CD4-positive, alpha-beta memory T cell (primary cell): ENCODE results near the gene IFI16. TPM values are rescaled to one million over a fixed set of nuclear protein-coding genes. Genes with fewer than 3 reads are reported as not detected.
"Not testable (repeated sequence)": the region's sequence is repeated elsewhere in the genome, so short reads cannot be mapped to it uniquely, and the experiment has no call there.

ENCODE experiments used
- CTCF ChIA-PET: fragments of 350-600 bp; sonication (Branson Sonifier 250); formaldehyde crosslinking; loops from one replicate; lab custom pipeline; 2021; ENCODE audit warnings: inconsistent platforms; ENCODE audit not compliant: partially characterized antibody; lab: Charles Lee
- POLR2A ChIA-PET: fragments of 350-600 bp; sonication (Branson Sonifier 250); formaldehyde crosslinking; loops from one replicate; lab custom pipeline; 2021; ENCODE audit not compliant: partially characterized antibody; lab: Charles Lee
- DNase-seq, 5 donors: peaks; one replicate each; pipeline versions ENCODE4 v3.0.0 to v3.0.0-alpha.2; 2020 to 2022; ENCODE audit warnings: mixed read lengths in 1 of 5
- H3K27ac ChIP-seq: one replicate; pipeline ENCODE4 v1.7.0; 2013; ENCODE audit warnings: low read depth, low read length
- H3K27me3 ChIP-seq: 2 replicates; pipeline ENCODE4 v1.7.0; 2013; ENCODE audit warnings: mild to moderate bottlenecking, low read length, moderate library complexity; ENCODE audit not compliant: insufficient read depth
- H3K36me3 ChIP-seq: 2 replicates; pipeline ENCODE4 v1.7.0; 2013; ENCODE audit warnings: mild to moderate bottlenecking, low read length, moderate library complexity; ENCODE audit not compliant: insufficient read depth
- H3K4me1 ChIP-seq: 2 replicates; pipeline ENCODE4 v1.7.0; 2013; ENCODE audit warnings: mild to moderate bottlenecking, low read length, moderate library complexity; ENCODE audit not compliant: insufficient read depth
- H3K4me3 ChIP-seq, 2 donors: one replicate each; pipeline ENCODE4 v1.7.0; 2013; ENCODE audit warnings: low read length in 2 of 2, mild to moderate bottlenecking in 1 of 2
- H3K9me3 ChIP-seq, 2 donors: one replicate each; pipeline ENCODE4 v1.7.0; 2013; ENCODE audit warnings: low read length in 2 of 2, control low read depth in 1 of 2; ENCODE audit not compliant: control insufficient read depth in 1 of 2
- H3K27ac Mint-ChIP-seq, 7 donors: one replicate each; pipeline ENCODE4 v1.8.0; 2020 to 2021; ENCODE audit warnings: mixed read lengths in 7 of 7, mild to moderate bottlenecking in 6 of 7, inconsistent platforms in 3 of 7, moderate library complexity in 3 of 7
- H3K27me3 Mint-ChIP-seq, 2 donors: one replicate each; pipeline ENCODE4 v1.8.0; 2020 to 2021; ENCODE audit warnings: mixed read lengths in 2 of 2
- H3K36me3 Mint-ChIP-seq, 2 donors: one replicate each; pipeline ENCODE4 v1.8.0; 2020 to 2021; ENCODE audit warnings: mixed read lengths in 2 of 2, inconsistent platforms in 1 of 2, mild to moderate bottlenecking in 1 of 2
- H3K4me1 Mint-ChIP-seq, 4 donors: one replicate each; pipeline ENCODE4 v1.8.0; 2020 to 2021; ENCODE audit warnings: mixed read lengths in 4 of 4, mild to moderate bottlenecking in 1 of 4
- H3K4me3 Mint-ChIP-seq, 8 donors: one replicate each; pipeline ENCODE4 v1.8.0; 2020 to 2021; ENCODE audit warnings: mixed read lengths in 8 of 8, mild to moderate bottlenecking in 7 of 8, moderate library complexity in 6 of 8, inconsistent platforms in 3 of 8
- H3K9me3 Mint-ChIP-seq, 8 donors: one replicate each; pipeline ENCODE4 v1.8.0; 2020 to 2021; ENCODE audit warnings: mixed read lengths in 8 of 8, mild to moderate bottlenecking in 5 of 8, inconsistent platforms in 3 of 8, moderate library complexity in 1 of 8
- intact Hi-C: fragments of 100-400 bp; cut with micrococcal nuclease; formaldehyde crosslinking; loops from one replicate; pipeline ENCODE4 v1.15.1; 2023
- polyA plus RNA-seq, 2 donors: library from polyadenylated mRNA; unstranded; fragments of 300-500 nt; fragmentation: Illumina TruSeq; gene quantifications; one replicate each; pipeline ENCODE4 v1.2.3, GENCODE V29; 2021
- total RNA-seq, 2 experiments: library from RNA; stranded (reverse); gene quantifications; one replicate each; pipeline ENCODE4 v1.2.3, GENCODE V29; 2021

Gene IFI16
- total and polyA plus RNA-seq, 4 experiments from 2014 or later: 53.2 to 162 (median 146) TPM

GRCh38 chr1:159091607-159092031, 81.9 kb downstream of the IFI16 start:
- no peaks in the 10 kb centered on the region for H3K9me3 ChIP-seq
- ChIA-PET CTCF (interaction anchor here (0.9 to 4.5 kb wide), 3 partner anchors 20 to 888 kb away, joined by 3 to 30 read pairs (median 22); no protein-coding TSS in a partner anchor), POLR2A (interaction anchor here (1.4 kb wide), 1 partner anchor 8 kb away, joined by 3 read pairs; no protein-coding TSS in a partner anchor)
- H3K4me1 Mint-ChIP-seq: peaks cover 6 to 32% (median 22%) of the 10 kb centered on the region in 4 donors
- no peak overlapping the region for H3K27ac ChIP-seq
- H3K4me3 Mint-ChIP-seq: peak overlapping the region in 1 of 8 donors; percentile 50
- H3K4me3 ChIP-seq: no peak overlapping the region
- no peaks in the 10 kb centered on the region for H3K27me3 ChIP-seq
- H3K4me1 ChIP-seq: peaks cover 7% of the 10 kb centered on the region
- H3K27ac Mint-ChIP-seq: peak overlapping the region in 3 of 7 donors; percentile 6 to 63 (median 52)
- DNase-seq: no peak
- H3K9me3 Mint-ChIP-seq: no peaks in the 10 kb centered on the region
- H3K36me3 ChIP-seq: no peaks in the 10 kb centered on the region
- H3K27me3 Mint-ChIP-seq: peaks cover 0 to 1% of the 10 kb centered on the region in 2 donors
- intact Hi-C loops: no loop called here
- H3K36me3 Mint-ChIP-seq: no peaks in the 10 kb centered on the region

- ChIA-PET CTCF (interaction anchor here (0.9 kb wide), 1 partner anchor 20 kb away, joined by 3 read pairs; no protein-coding TSS in a partner anchor), POLR2A (interaction anchor here (1.4 kb wide), 1 partner anchor 9 kb away, joined by 3 read pairs; no protein-coding TSS in a partner anchor)
- Mint-ChIP-seq H3K27ac (peak overlapping the region in 5 of 7 donors; percentile 1 to 52 (median 48)), H3K36me3 (no peaks in the 10 kb centered on the region), H3K4me1 (peaks cover 6 to 32% (median 22%) of the 10 kb centered on the region in 4 donors), H3K27me3 (peaks cover under 1 to 1% of the 10 kb centered on the region in 2 donors), H3K4me3 (no peak overlapping the region), H3K9me3 (no peaks in the 10 kb centered on the region)
- Histone ChIP-seq H3K4me1 (peaks cover 7% of the 10 kb centered on the region), H3K9me3 (no peaks in the 10 kb centered on the region), H3K27me3 (no peaks in the 10 kb centered on the region), H3K27ac (no peak overlapping the region), H3K36me3 (no peaks in the 10 kb centered on the region), H3K4me3 (no peak overlapping the region)
- intact Hi-C loops: no loop called here
- no peak for DNase-seq
Observed at GRCh38 chr1:159092036-159092760, 82.5 kb downstream of the IFI16 start.

- CTCF ChIA-PET: interaction anchor here (1.2 kb wide), 1 partner anchor 9 kb away, joined by 4 read pairs; no protein-coding TSS in a partner anchor
- no peaks in the 10 kb centered on the region for H3K27me3 ChIP-seq
- Mint-ChIP-seq H3K27ac (no peak overlapping the region), H3K4me3 (no peak overlapping the region), H3K9me3 (no peaks in the 10 kb centered on the region), H3K36me3 (no peaks in the 10 kb centered on the region), H3K4me1 (no peaks in the 10 kb centered on the region), H3K27me3 (peaks cover 6 to 16% of the 10 kb centered on the region in 2 donors)
- POLR2A ChIA-PET: no interaction called here
- intact Hi-C loops: no loop called here
- no peaks in the 10 kb centered on the region for H3K9me3 ChIP-seq
- H3K27ac ChIP-seq: no peak overlapping the region
- no peaks in the 10 kb centered on the region for H3K36me3 ChIP-seq
- no peaks in the 10 kb centered on the region for H3K4me1 ChIP-seq
- no peak for DNase-seq
- no peak overlapping the region for H3K4me3 ChIP-seq
Observed at GRCh38 chr1:159098596-159098995, 88.9 kb downstream of the IFI16 start.

GRCh38 chr1:159100589-159100988, 90.9 kb downstream of the IFI16 start:
- ChIA-PET CTCF (interaction anchor here (0.7 kb wide), 1 partner anchor 1101 kb away, joined by 3 read pairs; no protein-coding TSS in a partner anchor), POLR2A (no interaction called here)
- no peaks in the 10 kb centered on the region for H3K9me3 Mint-ChIP-seq
- H3K4me1 ChIP-seq: no peaks in the 10 kb centered on the region
- H3K4me3 ChIP-seq: no peak overlapping the region
- H3K9me3 ChIP-seq: no peaks in the 10 kb centered on the region
- no peaks in the 10 kb centered on the region for H3K36me3 Mint-ChIP-seq
- H3K27me3 Mint-ChIP-seq: peaks cover 6 to 16% of the 10 kb centered on the region in 2 donors
- intact Hi-C loops: no loop called here
- no peak overlapping the region for H3K4me3 Mint-ChIP-seq
- no peak for DNase-seq
- H3K4me1 Mint-ChIP-seq: no peaks in the 10 kb centered on the region
- no peak overlapping the region for H3K27ac Mint-ChIP-seq
- no peak overlapping the region for H3K27ac ChIP-seq
- no peaks in the 10 kb centered on the region for H3K27me3 ChIP-seq
- H3K36me3 ChIP-seq: no peaks in the 10 kb centered on the region

- CTCF ChIA-PET, H3K4me1 Mint-ChIP-seq, H3K9me3 ChIP-seq, H3K27ac ChIP-seq, H3K27ac Mint-ChIP-seq, H3K27me3 ChIP-seq, H3K4me3 ChIP-seq, H3K36me3 Mint-ChIP-seq, H3K9me3 Mint-ChIP-seq, H3K4me3 Mint-ChIP-seq, intact Hi-C loops, DNase-seq, H3K36me3 ChIP-seq, H3K4me1 ChIP-seq, POLR2A ChIA-PET: not testable (repeated sequence)
- H3K27me3 Mint-ChIP-seq: peaks cover 15 to 19% of the 10 kb centered on the region in 2 donors
Observed at GRCh38 chr1:159103021-159103420, 93.3 kb downstream of the IFI16 start.

Other genes with a start within 250 kb of the IFI16 start
- not detected for gene OR6N1, start 237.7 kb upstream of the IFI16 start, total RNA-seq
- not detected for gene OR6N1, start 237.7 kb upstream of the IFI16 start, polyA plus RNA-seq
- not detected for gene OR6N2, start 228.7 kb upstream of the IFI16 start, total RNA-seq
- not detected for gene OR6N2, start 228.7 kb upstream of the IFI16 start, polyA plus RNA-seq
- under 1 TPM; 0.50 to 0.55 TPM for gene MNDA, start 178.6 kb upstream of the IFI16 start, total RNA-seq
- gene MNDA, start 178.6 kb upstream of the IFI16 start, polyA plus RNA-seq: under 1 TPM; 0.29 to 0.57 TPM
- gene PYHIN1, start 78.4 kb upstream of the IFI16 start, total RNA-seq: 10 to 100 TPM; 83.6 to 93.8 TPM
- 10 to 100 TPM; 41.9 to 58.0 TPM for gene PYHIN1, start 78.4 kb upstream of the IFI16 start, polyA plus RNA-seq
- gene AIM2, start 66.9 kb downstream of the IFI16 start, total RNA-seq: 1 to 10 TPM; 7.8 to 8.1 TPM
- 1 to 10 TPM; 2.9 to 8.0 TPM for gene AIM2, start 66.9 kb downstream of the IFI16 start, polyA plus RNA-seq
- gene CADM3, start 161.7 kb downstream of the IFI16 start, total RNA-seq: not detected
- gene CADM3, start 161.7 kb downstream of the IFI16 start, polyA plus RNA-seq: not detected
- not detected for gene ACKR1, start 195.0 kb downstream of the IFI16 start, total RNA-seq
- gene ACKR1, start 195.0 kb downstream of the IFI16 start, polyA plus RNA-seq: not detected